Fibroblast of skin of scalp (primary cell): Measurements from ENCODE around the gene MAJIN.
A peak's percentile ranks its signal among the peaks of the same experiment; 100 is the strongest.

Experiments used
- DNase-seq: peaks from one replicate; pipeline ENCODE4 v3.0.0-alpha.2; 2013

MAJIN gene

GRCh38 chr11:64911142-64911541 lies 60.8 kb downstream of the MAJIN start:
- DNase-seq: no peak

- no peak for DNase-seq
Observed at GRCh38 chr11:64910451-64911093, 61.3 kb downstream of the MAJIN start.

GRCh38 chr11:64909653-64910343 lies 62.1 kb downstream of the MAJIN start:
- DNase-seq: no peak

GRCh38 chr11:64908766-64909165 lies 63.1 kb downstream of the MAJIN start:
- no peak for DNase-seq

- DNase-seq: no peak
Observed at GRCh38 chr11:64906314-64906635, 65.6 kb downstream of the MAJIN start.

- no peak for DNase-seq
Observed at GRCh38 chr11:64905516-64906313, 66.2 kb downstream of the MAJIN start.

- no peak for DNase-seq
Observed at GRCh38 chr11:64903291-64903833, 68.5 kb downstream of the MAJIN start.

- no peak for DNase-seq
Observed at GRCh38 chr11:64902102-64902900, 69.6 kb downstream of the MAJIN start.

GRCh38 chr11:64900774-64901173 lies 71.1 kb downstream of the MAJIN start:
- no peak for DNase-seq

- DNase-seq: no peak
Observed at GRCh38 chr11:64900263-64900678, 71.6 kb downstream of the MAJIN start.

GRCh38 chr11:64898541-64898940 lies 73.4 kb downstream of the MAJIN start:
- no peak for DNase-seq

GRCh38 chr11:64898076-64898445 lies 73.8 kb downstream of the MAJIN start:
- no peak for DNase-seq

GRCh38 chr11:64897381-64898075 lies 74.4 kb downstream of the MAJIN start:
- no peak for DNase-seq

GRCh38 chr11:64896448-64897022 lies 75.4 kb downstream of the MAJIN start:
- DNase-seq: no peak

- no peak for DNase-seq
Observed at GRCh38 chr11:64894812-64895452, 77.0 kb downstream of the MAJIN start.

- peak; percentile 76 for DNase-seq
Observed at GRCh38 chr11:64894070-64894811, 77.7 kb downstream of the MAJIN start.

- no peak for DNase-seq
Observed at GRCh38 chr11:64893194-64894069, 78.5 kb downstream of the MAJIN start.

GRCh38 chr11:64892838-64893193 lies 79.1 kb downstream of the MAJIN start:
- no peak for DNase-seq

- DNase-seq: no peak
Observed at GRCh38 chr11:64892411-64892831, 79.5 kb downstream of the MAJIN start.
